Thoracic aorta (tissue), 2 donors: ENCODE measurements around the gene MASTL. TPM values are rescaled to one million over a fixed set of nuclear protein-coding genes. Genes with fewer than 3 reads are reported as not detected.
"Not testable (repeated sequence)": the region's sequence is repeated elsewhere in the genome, so short reads cannot be mapped to it uniquely, and the experiment has no call there.

ENCODE experiments used
- ATAC-seq: fragments of 150-250 bp; one replicate; pipeline ENCODE4 v1.8.0; 2017; ENCODE audit warnings: low read depth; ENCODE audit not compliant: insufficient number of reproducible peaks, low FRiP score
- DNase-seq: peaks from one replicate; pipeline ENCODE4 v3.0.0-alpha.2; 2020; ENCODE audit warnings: low spot score
- H3K27ac ChIP-seq, 2 donors: fragments of 200-600 bp; sonication (generic); 1 replicate in 1 of 2; 2 replicates in 1 of 2; pipeline ENCODE4 v1.5.1; 2016; ENCODE audit warnings: mild to moderate bottlenecking in 2 of 2, moderate library complexity in 2 of 2
- H3K27me3 ChIP-seq: fragments of 200-600 bp; sonication (generic); replicated peaks from 2 replicates; pipeline ENCODE4 v1.6.0; 2016; ENCODE audit warnings: mild to moderate bottlenecking; ENCODE audit not compliant: insufficient read depth
- H3K36me3 ChIP-seq: fragments of 200-600 bp; sonication (generic); one replicate; pipeline ENCODE4 v1.5.1; 2016
- H3K4me1 ChIP-seq, 2 donors: fragments of 200-600 bp; sonication (generic); 1 replicate in 1 of 2; 2 replicates in 1 of 2; pipeline versions ENCODE4 v1.5.1 to v1.6.0; 2016; ENCODE audit warnings: low read depth in 2 of 2, mild to moderate bottlenecking in 1 of 2; ENCODE audit not compliant: control insufficient read depth in 1 of 2
- H3K4me3 ChIP-seq: fragments of 200-600 bp; sonication (generic); 2 replicates; pipeline ENCODE4 v1.5.1; 2016; ENCODE audit warnings: mild to moderate bottlenecking
- H3K9me3 ChIP-seq: fragments of 200-600 bp; sonication (generic); 2 replicates; pipeline ENCODE4 v1.5.1; 2016
- total RNA-seq, 2 donors: library from RNA; depleted of rRNA; stranded (reverse); fragments of >200 nt; gene quantifications; one replicate each; pipeline versions ENCODE4 v1.1.0 to v1.2.3, GENCODE V29; 2016
- TF ChIP-seq, protein P1 (sequence below): fragments of 200-600 bp; sonication (generic); IDR thresholded peaks from one replicate; pipeline ENCODE4 v1.5.1; 2019; ENCODE audit warnings: antibody characterized with exemption

MASTL gene
- total RNA-seq, 2 donors from 2014 or later, result 4.7 to 7.0 TPM

DNA sequence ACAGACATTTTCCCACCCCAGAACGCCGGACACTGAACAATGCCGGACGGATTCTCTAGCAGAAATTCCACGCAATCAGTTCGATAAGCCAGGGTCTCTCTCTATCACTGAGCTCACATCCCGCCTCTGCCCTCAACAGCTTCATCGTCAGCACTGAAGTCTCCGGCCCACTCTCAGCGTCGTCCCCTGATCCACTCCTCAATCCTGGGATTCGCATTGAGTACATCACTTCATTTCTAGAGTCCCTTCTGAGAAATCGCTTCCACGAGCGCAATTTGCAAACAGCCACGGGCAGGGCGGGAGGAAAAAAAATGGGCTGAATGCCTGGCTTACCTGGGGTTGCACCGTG, 1.3 kb upstream of the MASTL start:
- H3K9me3 ChIP-seq, result no peaks in the 10 kb centered on the region
- H3K36me3 ChIP-seq, result peaks cover 5% of the 10 kb centered on the region
- H3K27me3 ChIP-seq, result no peaks in the 10 kb centered on the region
- peak overlapping the region; percentile 99 for H3K4me3 ChIP-seq
- H3K4me1 ChIP-seq, result peaks cover 12 to 37% of the 10 kb centered on the region in 2 donors
- no peak for ATAC-seq
- H3K27ac ChIP-seq, result peak overlapping the region; percentile 100
- no peak for DNase-seq
- TF ChIP-seq, protein P1, sequence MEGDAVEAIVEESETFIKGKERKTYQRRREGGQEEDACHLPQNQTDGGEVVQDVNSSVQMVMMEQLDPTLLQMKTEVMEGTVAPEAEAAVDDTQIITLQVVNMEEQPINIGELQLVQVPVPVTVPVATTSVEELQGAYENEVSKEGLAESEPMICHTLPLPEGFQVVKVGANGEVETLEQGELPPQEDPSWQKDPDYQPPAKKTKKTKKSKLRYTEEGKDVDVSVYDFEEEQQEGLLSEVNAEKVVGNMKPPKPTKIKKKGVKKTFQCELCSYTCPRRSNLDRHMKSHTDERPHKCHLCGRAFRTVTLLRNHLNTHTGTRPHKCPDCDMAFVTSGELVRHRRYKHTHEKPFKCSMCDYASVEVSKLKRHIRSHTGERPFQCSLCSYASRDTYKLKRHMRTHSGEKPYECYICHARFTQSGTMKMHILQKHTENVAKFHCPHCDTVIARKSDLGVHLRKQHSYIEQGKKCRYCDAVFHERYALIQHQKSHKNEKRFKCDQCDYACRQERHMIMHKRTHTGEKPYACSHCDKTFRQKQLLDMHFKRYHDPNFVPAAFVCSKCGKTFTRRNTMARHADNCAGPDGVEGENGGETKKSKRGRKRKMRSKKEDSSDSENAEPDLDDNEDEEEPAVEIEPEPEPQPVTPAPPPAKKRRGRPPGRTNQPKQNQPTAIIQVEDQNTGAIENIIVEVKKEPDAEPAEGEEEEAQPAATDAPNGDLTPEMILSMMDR, result no peak

DNA sequence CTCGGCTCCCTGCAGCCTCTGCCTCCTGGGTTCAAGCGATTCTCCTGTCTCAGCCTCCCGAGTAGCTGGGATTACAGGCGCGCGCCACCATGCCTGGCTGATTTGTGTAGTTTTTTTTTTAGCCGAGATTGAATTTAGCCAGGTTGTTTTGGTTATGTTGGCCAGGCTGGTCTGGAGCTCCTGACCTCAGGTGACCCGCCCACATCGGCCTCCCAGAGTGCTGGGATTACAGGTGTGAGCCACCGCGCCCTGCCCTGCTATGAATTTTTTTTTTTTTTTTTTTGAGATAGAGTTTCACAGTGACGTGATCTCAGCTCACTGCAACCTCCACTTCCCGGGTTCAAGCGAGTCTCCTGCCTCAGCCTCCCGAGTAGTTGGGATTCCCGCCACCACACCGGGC, 1.4 kb downstream of the MASTL start:
- DNase-seq, H3K27me3 ChIP-seq, ATAC-seq, H3K9me3 ChIP-seq: not testable (repeated sequence)
- Histone ChIP-seq H3K4me3 (peak overlapping the region; percentile 99), H3K27ac (peak overlapping the region in 1 of 2 donors; percentile 100), H3K4me1 (peaks cover 12 to 37% of the 10 kb centered on the region in 2 donors), H3K36me3 (peaks cover 13% of the 10 kb centered on the region)

DNA sequence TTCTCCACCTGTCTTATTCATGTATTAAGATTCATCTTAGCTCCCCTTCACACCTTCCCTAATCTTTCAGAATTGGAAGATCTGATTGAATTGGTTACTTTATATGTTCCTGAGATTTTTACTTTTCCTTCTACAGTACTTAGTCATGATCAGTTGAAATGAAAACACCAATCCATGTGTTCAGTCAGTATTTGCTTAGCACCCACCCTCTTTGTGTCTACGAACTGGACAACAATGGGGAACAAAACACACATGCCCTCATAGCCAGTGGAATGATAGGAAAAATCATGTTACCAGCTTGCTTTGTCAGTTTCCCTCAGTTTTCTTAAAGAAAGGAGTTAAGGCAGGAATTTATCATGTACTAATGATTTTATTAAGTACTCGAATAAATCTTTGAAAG, 2.0 kb downstream of the MASTL start:
- Histone ChIP-seq H3K36me3 (peaks cover 15% of the 10 kb centered on the region), H3K27ac (no peak overlapping the region), H3K4me3 (no peak overlapping the region), H3K9me3 (no peaks in the 10 kb centered on the region), H3K27me3 (no peaks in the 10 kb centered on the region), H3K4me1 (peaks cover 10 to 32% of the 10 kb centered on the region in 2 donors)
- DNase-seq (no peak), ATAC-seq (no peak)
- TF ChIP-seq, protein P1, result no peak

DNA sequence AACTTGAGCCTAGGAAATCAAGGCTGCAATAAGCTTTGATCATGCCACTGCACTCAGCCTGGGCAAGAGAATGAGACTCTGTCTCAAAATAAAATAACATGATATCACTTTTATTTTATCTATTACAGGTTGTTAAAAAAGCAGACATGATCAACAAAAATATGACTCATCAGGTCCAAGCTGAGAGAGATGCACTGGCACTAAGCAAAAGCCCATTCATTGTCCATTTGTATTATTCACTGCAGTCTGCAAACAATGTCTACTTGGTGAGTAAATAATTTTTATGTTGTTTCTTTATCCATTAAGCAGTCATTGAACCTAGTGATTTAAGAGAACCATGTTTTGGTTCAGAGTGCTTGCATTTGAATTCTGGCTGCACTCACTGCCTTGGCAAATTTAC, 3.3 kb downstream of the MASTL start:
- Histone ChIP-seq H3K27ac (no peak overlapping the region), H3K4me1 (peaks cover 0 to 19% of the 10 kb centered on the region in 2 donors), H3K9me3 (no peaks in the 10 kb centered on the region), H3K4me3 (no peak overlapping the region), H3K27me3 (no peaks in the 10 kb centered on the region), H3K36me3 (peaks cover 20% of the 10 kb centered on the region)
- TF ChIP-seq, protein P1, result no peak
- ATAC-seq, result no peak
- DNase-seq, result no peak

DNA sequence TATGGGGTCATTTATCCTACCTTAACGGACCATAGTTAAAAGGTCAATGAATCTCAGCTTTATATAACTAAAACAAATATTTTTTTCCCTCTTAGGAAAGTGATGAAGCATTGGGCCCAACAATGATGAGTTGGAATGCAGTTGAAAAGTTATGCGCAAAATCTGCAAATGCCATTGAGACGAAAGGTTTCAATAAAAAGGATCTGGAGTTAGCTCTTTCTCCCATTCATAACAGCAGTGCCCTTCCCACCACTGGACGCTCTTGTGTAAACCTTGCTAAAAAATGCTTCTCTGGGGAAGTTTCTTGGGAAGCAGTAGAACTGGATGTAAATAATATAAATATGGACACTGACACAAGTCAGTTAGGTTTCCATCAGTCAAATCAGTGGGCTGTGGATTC, 14.7 kb downstream of the MASTL start:
- H3K36me3 ChIP-seq, result peaks cover 26% of the 10 kb centered on the region
- TF ChIP-seq, protein P1, result no peak
- no peak overlapping the region for H3K4me3 ChIP-seq

DNA sequence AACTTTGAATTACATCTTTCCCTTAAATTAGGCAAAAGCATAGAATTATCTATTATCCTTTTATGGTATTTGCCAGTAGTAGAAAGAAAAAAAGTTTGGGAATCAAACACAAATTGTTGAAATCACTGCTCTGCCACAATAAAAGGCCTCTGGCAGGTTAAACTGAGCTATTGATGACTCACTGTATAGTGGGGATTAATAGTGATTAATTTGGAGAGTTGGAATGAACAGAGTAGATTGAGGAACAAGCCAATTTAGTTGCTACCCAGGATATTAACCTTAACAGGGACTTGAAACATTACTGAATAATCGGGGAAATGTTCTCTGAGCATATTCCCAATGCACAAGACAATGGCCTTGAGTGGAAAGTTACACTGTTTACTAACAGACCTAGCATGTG, 33.1 kb downstream of the MASTL start:
- no peaks in the 10 kb centered on the region for H3K9me3 ChIP-seq
- H3K4me3 ChIP-seq, result no peak overlapping the region
- H3K36me3 ChIP-seq, result peaks cover 11% of the 10 kb centered on the region
- DNase-seq (no peak), ATAC-seq (no peak)
- H3K27me3 ChIP-seq, result no peaks in the 10 kb centered on the region
- H3K4me1 ChIP-seq, result no peaks in the 10 kb centered on the region
- TF ChIP-seq, protein P1, result no peak
- H3K27ac ChIP-seq, result no peak overlapping the region

More for the DNA sequence above, 14.7 kb downstream of the MASTL start:
- DNase-seq, result no peak
- Histone ChIP-seq H3K27me3 (no peaks in the 10 kb centered on the region), H3K4me1 (no peaks in the 10 kb centered on the region), H3K9me3 (no peaks in the 10 kb centered on the region), H3K27ac (no peak overlapping the region)
- no peak for ATAC-seq
